ENCODE results near the gene DNAJC10. TPM values are rescaled to one million over a fixed set of nuclear protein-coding genes. Genes with fewer than 3 reads are reported as not detected.

Gene DNAJC10
- total and polyA plus RNA-seq, 2 of the 4 experiments (the other 2 are of a cell fraction), result 34.6 to 53.2 TPM

GRCh38 chr2:182717816-182718215 lies 1.8 kb downstream of the DNAJC10 start:
- in situ Hi-C loops (cut with MboI; ENCODE audit: low sequenced_read_pairs), result no loop called here
- Histone ChIP-seq H3K14ac (replicated peaks; ENCODE audit: low read depth, low read length) (no peak overlapping the region), H2BK5ac (ENCODE audit: low read depth, low read length, poor library complexity, severe bottlenecking) (no peak overlapping the region), H3K27me3 (ENCODE audit: control insufficient read depth, insufficient read depth, low read length) (no peaks in the 10 kb centered on the region), H2BK15ac (ENCODE audit: low read depth, low read length) (no peak overlapping the region), H4K20me1 (ENCODE audit: insufficient read depth, low read length) (no peaks in the 10 kb centered on the region), H3K9me1 (ENCODE audit: insufficient read depth, low read length) (no peaks in the 10 kb centered on the region), H3K4me1 (ENCODE audit: control insufficient read depth, insufficient read depth, low read length) (peaks cover 3% of the 10 kb centered on the region; the same call in 1 of the 2 replicates), H3K36me3 (ENCODE audit: control insufficient read depth, insufficient read depth, low read length) (0 out of 2 replicates have a peak, but pooled peaks cover 3% of the 10 kb centered on the region), H3K4me2 (ENCODE audit: low read depth, low read length) (no peak overlapping the region), H3K18ac (ENCODE audit: low read depth, low read length) (no peak overlapping the region), H3K9ac (ENCODE audit: low read depth, low read length) (no peak overlapping the region), H3K9me3 (ENCODE audit: control insufficient read depth, insufficient read depth, low read length) (no peaks in the 10 kb centered on the region), H2BK20ac (ENCODE audit: low read depth, low read length) (no peak overlapping the region), H3K4me3 (ENCODE audit: insufficient read depth, low read depth, low read length) (no peak overlapping the region), H2AK5ac (ENCODE audit: low read depth, low read length) (no peak overlapping the region), H2BK120ac (ENCODE audit: low read depth, low read length) (no peak overlapping the region), H4K8ac (ENCODE audit: low read depth in 2 of 2, low read length in 2 of 2) (no peak overlapping the region), H2AFZ (replicated peaks; ENCODE audit: low read length, poor library complexity) (no peak overlapping the region), H4K5ac (ENCODE audit: low read depth, low read length) (no peak overlapping the region), H3K79me1 (ENCODE audit: low read depth in 1 of 2, low read length in 2 of 2) (peaks cover 7 to 11% of the 10 kb centered on the region in 2 experiments), H3K27ac (ENCODE audit: insufficient read depth, low read length) (no peak overlapping the region), H3K23ac (ENCODE audit: low read depth, low read length) (no peak overlapping the region; the same call in 1 of the 2 replicates), H4K91ac (ENCODE audit: insufficient read depth, low read depth, low read length) (no peak overlapping the region), H3K4ac (ENCODE audit: low read depth, low read length) (no peak overlapping the region), H3K56ac (ENCODE audit: extremely low read depth, insufficient read depth, low read length) (no peak overlapping the region), H2AK9ac (replicated peaks; ENCODE audit: low read depth, low read length, poor library complexity) (no peak overlapping the region)
- intact Hi-C loops (cut with micrococcal nuclease), result loop anchor here (5.0 kb wide), 1 partner anchor 51 kb away; no protein-coding TSS in a partner anchor
- ATAC-seq (ENCODE audit: low read depth), result no peak
- DNase-seq, result no peak
- ChIA-PET POLR2A (ENCODE audit: unreplicated experiment) (no interaction called here), CTCF (no interaction called here)
- no peak for TF ChIP-seq POLR2A (IDR thresholded peaks at IDR 0.05; ENCODE audit: low read depth, low read length)
- TF ChIP-seq CEBPB (IDR thresholded peaks at IDR 0.05; ENCODE audit: low read depth, low read length), result no peak
- TF ChIP-seq CHD1 (IDR thresholded peaks at IDR 0.05; ENCODE audit: low read depth, low read length), result no peak
- TF ChIP-seq RAD21 (IDR thresholded peaks at IDR 0.05; ENCODE audit: low read length), result no peak
- TF ChIP-seq MXI1 (IDR thresholded peaks at IDR 0.05; ENCODE audit: borderline replicate concordance, low read depth, low read length), result no peak
- no peak for TF ChIP-seq MAFK (IDR thresholded peaks at IDR 0.05; ENCODE audit: low read depth, low read length)
- TF ChIP-seq MAZ (IDR thresholded peaks at IDR 0.05; ENCODE audit: borderline replicate concordance, low read depth, low read length), result no peak
- no peak for TF ChIP-seq SMC3 (IDR thresholded peaks at IDR 0.05; ENCODE audit: low read depth, low read length)
- TF ChIP-seq CTCF (conservative IDR thresholded peaks at IDR 0.05; ENCODE audit: low read depth, low read length), result no peak
- TF ChIP-seq ELK1 (IDR thresholded peaks at IDR 0.05; ENCODE audit: borderline replicate concordance, low read depth, low read length), result no peak
- TF ChIP-seq RCOR1 (IDR thresholded peaks at IDR 0.05; ENCODE audit: insufficient replicate concordance, low read length), result no peak
- TF ChIP-seq FOS (IDR thresholded peaks at IDR 0.05; ENCODE audit: low read depth, low read length), result no peak
- no peak for TF ChIP-seq BHLHE40 (IDR thresholded peaks at IDR 0.05; ENCODE audit: low read depth, low read length)
- dilution Hi-C loops (cut with HindIII; ENCODE audit: low sequenced_read_pairs, unreplicated experiment), result no loop called here
- BruUV-seq (replicated peaks), result no TSS peak
